ENCODE data around the gene LAMC2.
"Not testable (repeated sequence)": the region's sequence is repeated elsewhere in the genome, so short reads cannot be mapped to it uniquely, and the experiment has no call there.

LAMC2 gene

DNA sequence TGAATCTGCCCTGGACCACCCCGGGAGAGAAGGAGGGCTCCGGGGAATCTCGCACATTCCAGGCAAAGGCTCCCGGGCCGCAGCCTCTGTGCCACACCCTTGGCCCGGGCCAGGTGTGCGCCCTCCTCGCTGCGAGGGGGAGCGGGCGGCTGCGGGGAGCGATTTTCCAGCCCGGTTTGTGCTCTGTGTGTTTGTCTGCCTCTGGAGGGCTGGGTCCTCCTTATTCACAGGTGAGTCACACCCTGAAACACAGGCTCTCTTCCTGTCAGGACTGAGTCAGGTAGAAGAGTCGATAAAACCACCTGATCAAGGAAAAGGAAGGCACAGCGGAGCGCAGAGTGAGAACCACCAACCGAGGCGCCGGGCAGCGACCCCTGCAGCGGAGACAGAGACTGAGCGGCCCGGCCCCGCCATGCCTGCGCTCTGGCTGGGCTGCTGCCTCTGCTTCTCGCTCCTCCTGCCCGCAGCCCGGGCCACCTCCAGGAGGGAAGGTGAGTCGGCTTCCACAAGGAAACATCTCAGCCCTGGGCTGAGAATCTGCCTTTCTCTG is at the start of gene LAMC2:
LAMC2 (plus strand) TSS at position 324 of the 550 bp plus-strand sequence; CDS start at position 413, 89 bp downstream.
- peak; percentile 2 for DNase-seq

GRCh38 chr1:183137782-183138181 is 48.3 kb upstream of the LAMC2 start:
- no peak for DNase-seq

GRCh38 chr1:183138301-183138700 is 47.8 kb upstream of the LAMC2 start:
- no peak for DNase-seq

GRCh38 chr1:183139281-183139942 is 46.7 kb upstream of the LAMC2 start:
- DNase-seq = no peak

DNA sequence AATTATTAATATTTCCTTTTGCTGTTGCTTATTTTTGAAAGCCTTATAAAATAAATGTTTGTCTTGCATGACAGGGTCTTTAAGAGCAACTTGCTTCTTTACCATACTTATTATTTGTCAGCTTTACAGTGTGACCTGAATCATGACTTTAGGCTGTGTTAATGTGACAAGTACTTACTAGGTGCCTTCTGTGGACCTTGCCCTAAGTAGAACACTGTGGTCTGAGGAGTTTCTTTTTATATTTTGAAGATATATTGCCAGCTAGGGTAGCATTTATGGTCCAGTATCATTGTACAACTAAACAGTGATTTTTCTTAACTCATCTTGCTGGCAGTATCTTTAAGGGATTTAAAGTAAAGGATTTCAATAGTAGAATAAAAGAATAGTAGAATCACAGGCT is 45.4 kb upstream of the LAMC2 start:
- DNase-seq = no peak

GRCh38 chr1:183142171-183142570 is 43.9 kb upstream of the LAMC2 start:
- no peak for DNase-seq

DNA sequence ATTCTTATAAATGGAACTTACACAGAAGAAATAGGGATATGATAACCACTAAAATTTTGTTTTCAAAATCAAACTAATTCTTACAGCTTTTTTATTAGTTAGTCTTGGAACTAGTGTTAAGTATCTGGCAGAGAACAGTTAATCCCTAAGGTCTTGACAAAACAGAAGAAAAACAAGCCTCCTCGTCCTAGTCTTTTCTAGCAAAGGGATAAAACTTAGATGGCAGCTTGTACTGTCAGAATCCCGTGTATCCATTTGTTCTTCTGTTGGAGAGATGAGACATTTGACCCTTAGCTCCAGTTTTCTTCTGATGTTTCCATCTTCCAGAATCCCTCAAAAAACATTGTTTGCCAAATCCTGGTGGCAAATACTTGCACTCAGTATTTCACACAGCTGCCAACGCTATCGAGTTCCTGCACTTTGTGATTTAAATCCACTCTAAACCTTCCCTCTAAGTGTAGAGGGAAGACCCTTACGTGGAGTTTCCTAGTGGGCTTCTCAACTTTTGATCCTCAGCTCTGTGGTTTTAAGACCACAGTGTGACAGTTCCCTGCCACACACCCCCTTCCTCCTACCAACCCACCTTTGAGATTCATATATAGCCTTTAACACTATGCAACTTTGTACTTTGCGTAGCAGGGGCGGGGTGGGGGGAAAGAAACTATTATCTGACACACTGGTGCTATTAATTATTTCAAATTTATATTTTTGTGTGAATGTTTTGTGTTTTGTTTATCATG is 42.3 kb upstream of the LAMC2 start:
- no peak for DNase-seq

DNA sequence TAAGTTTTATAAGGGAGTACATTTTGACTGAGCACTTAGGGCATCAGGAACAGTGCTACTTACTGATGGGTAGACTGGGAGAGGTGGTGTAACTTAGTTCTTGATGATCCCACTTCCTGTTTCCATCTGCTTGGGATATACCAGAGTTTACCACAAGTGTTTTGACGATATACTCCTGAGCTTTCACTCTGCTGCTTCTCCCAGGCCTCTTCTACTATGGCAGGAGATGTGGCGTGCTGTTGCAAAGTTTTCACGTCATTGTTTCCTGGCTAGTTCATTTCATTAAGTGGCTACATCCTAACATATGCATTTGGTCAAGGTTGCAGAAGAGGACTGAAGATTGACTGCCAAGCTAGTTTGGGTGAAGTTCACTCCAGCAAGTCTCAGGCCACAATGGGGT is 41.3 kb upstream of the LAMC2 start:
- DNase-seq = no peak

DNA sequence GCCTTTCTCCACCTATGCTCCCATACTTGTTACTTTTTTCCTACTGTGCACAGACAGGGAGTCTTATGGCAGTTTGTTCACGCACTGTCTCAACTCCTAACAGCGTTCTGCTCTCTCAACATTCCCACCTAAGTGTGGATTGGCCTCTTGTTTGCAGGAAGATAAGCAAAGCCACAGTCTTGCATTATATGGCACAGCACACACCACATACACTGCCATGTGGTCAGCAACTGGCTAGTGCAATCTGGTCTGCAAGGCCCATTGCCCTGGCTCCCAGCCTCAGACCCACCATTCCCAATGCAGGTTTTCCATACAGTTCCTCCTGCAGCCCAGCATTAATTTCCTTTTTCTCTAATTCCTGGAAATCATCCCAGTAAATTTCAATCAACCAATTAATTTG is 38.3 kb upstream of the LAMC2 start:
- no peak for DNase-seq

GRCh38 chr1:183148599-183148998 is 37.5 kb upstream of the LAMC2 start:
- no peak for DNase-seq

DNA sequence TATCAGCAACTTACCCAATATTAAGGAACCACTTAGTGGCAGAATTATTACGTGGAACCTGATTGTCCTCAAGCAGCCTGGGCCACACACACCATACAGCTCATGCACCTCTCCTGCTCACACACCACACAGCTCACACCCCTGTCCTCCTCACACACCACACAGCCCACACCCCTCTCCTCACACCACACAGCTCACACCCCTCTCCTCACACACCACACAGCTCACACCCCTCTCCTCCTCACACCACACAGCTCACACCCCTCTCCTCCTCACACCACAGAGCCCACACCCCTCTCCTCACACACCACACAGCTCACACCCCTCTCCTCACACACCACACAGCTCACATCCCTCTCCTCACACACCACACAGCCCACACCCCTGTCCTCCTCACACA is 36.8 kb upstream of the LAMC2 start:
- no peak for DNase-seq

DNA sequence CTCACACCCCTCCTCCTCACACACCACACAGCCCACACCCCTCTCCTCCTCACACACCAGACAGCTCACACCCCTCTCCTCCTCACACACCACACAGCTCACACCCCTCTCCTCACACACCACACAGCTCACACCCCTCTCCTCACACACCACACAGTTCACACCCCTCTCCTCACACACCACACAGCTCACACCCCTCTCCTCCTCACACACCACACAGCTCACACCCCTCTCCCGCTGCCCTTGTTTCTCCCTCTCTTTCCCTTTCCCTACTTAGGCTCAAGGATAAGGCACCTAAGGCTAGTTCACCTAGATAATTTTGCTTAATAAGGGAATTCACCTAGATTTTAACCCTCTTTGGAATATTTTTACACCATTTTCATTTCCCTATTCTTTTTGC is 36.0 kb upstream of the LAMC2 start:
- not testable (repeated sequence) for DNase-seq

DNA sequence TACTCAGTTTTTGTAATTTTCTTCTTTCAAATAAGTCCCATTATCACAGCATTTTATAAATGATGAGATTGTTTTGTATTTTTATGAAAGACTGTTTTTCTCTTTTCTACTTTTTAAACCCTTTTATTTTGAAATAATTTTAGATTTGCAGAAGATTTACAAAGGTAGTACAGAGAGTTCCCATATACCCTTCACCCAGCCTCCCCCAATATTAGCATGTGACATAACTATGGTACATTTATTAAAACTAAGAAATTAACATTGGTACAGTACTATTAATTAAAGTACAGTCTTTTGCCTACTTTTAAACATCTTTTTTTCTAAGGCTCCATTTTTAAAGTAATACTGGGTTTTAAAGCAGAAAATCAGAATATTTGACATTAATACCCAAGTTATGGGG is 35.6 kb upstream of the LAMC2 start:
- no peak for DNase-seq

- DNase-seq = no peak
Measured at GRCh38 chr1:183152180-183152579, 33.9 kb upstream of the LAMC2 start.

GRCh38 chr1:183155939-183156338 is 30.1 kb upstream of the LAMC2 start:
- DNase-seq = no peak

GRCh38 chr1:183159960-183160359 is 26.1 kb upstream of the LAMC2 start:
- no peak for DNase-seq

GRCh38 chr1:183161391-183161790 is 24.7 kb upstream of the LAMC2 start:
- DNase-seq = no peak

GRCh38 chr1:183163316-183163715 is 22.7 kb upstream of the LAMC2 start:
- no peak for DNase-seq

GRCh38 chr1:183164340-183164739 is 21.7 kb upstream of the LAMC2 start:
- no peak for DNase-seq

DNA sequence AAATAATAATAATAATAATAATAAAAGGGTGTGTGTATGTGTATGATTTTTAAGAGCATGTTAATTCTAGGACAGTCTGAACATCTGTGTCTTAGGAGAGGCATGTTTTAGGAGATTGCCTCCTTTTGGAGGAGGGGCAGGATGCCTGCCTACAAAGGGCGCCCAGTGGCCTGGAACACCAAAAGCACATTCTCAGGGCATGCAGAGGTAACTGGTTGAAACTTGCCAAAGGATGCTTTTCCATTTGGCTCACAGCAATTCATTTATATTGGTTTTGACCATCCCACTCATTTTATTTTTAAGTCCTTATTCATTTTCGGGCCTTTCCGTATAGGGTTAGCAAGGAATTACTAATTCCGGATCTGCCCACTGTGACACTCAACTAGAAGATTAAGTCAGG is 21.1 kb upstream of the LAMC2 start:
- no peak for DNase-seq

- DNase-seq = no peak
Measured at GRCh38 chr1:183165456-183165855, 20.6 kb upstream of the LAMC2 start.

- DNase-seq = no peak
Measured at GRCh38 chr1:183166454-183166853, 19.6 kb upstream of the LAMC2 start.

DNA sequence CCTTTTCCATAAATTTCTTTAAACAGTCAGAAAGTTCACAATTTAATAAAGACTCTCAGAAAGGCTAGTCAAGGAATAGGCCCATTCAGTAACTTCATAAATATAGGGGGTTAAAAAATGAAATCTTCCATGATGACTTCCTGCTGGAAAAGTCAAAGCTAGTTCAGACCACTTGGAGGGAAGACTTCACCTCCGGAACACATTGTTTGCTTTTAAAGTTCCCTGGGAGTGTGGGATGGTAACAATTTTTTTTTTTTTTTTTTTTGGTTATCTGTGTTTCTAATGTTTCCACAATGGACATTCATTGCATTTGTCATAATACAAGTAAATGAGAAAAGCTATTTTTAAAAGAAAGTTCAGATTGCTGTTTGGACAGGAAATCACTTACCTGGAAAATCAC is 18.4 kb upstream of the LAMC2 start:
- DNase-seq = no peak

DNA sequence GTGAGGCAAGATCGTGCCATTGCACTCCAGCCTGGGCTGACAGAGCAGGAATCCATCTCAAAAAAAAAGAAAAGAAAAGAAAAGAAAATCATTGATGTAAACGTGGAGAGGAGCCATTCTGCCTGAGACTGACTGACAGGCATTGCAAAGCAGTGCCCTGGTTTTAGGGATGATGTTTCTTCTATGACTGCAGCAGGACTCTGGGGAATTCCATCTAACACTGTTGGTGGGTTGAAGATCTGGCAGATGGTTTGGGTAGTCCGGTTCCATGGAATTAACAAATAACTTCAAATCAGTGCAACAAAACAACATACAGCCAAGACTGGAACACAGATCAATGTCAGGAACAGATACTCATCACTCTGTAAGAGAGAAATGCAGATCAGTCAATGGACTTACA is 17.8 kb upstream of the LAMC2 start:
- no peak for DNase-seq

- no peak for DNase-seq
Measured at GRCh38 chr1:183173828-183174227, 12.2 kb upstream of the LAMC2 start.
